CD14-positive monocyte (primary cell): ENCODE measurements around the gene MMRN2. TPM values are rescaled to one million over a fixed set of nuclear protein-coding genes. Genes with fewer than 3 reads are reported as not detected.
"Not testable (repeated sequence)": the region's sequence is repeated elsewhere in the genome, so short reads cannot be mapped to it uniquely, and the experiment has no call there.

Source experiments
- DNase-seq, 3 donors: peaks; one replicate each; pipeline ENCODE4 v3.0.0-alpha.2; 2011 to 2022
- H2AFZ ChIP-seq: 2 replicates; pipeline ENCODE4 v1.6.0; 2012; ENCODE audit warnings: mild to moderate bottlenecking, low read depth, low read length, inconsistent platforms; ENCODE audit not compliant: insufficient read depth, poor library complexity, severe bottlenecking
- H3K27ac ChIP-seq, 2 donors: 1 replicate in 1 of 2; 2 replicates in 1 of 2; pipeline ENCODE4 v1.5.1; 2012 to 2013; ENCODE audit warnings: low read length in 2 of 2, control low read depth in 1 of 2, inconsistent platforms in 1 of 2, low read depth in 1 of 2, mild to moderate bottlenecking in 1 of 2
- H3K27me3 ChIP-seq, 2 donors: one replicate each; pipeline versions ENCODE4 v1.6.0 to v1.6.1; 2011 to 2013; ENCODE audit warnings: low read length in 2 of 2; ENCODE audit not compliant: control insufficient read depth in 2 of 2, insufficient read depth in 2 of 2
- H3K36me3 ChIP-seq, 2 donors: replicated peaks in 1 of 2; 1 replicate in 1 of 2; 2 replicates in 1 of 2; pipeline versions ENCODE4 v1.5.1 to v1.6.1; 2012 to 2013; ENCODE audit warnings: low read length in 2 of 2, control low read depth in 1 of 2, inconsistent platforms in 1 of 2, mild to moderate bottlenecking in 1 of 2; ENCODE audit not compliant: insufficient read depth in 2 of 2, control insufficient read depth in 1 of 2
- H3K4me1 ChIP-seq, 2 donors: 1 replicate in 1 of 2; 2 replicates in 1 of 2; pipeline versions ENCODE4 v1.5.1 to v1.6.1; 2012 to 2013; ENCODE audit warnings: low read length in 2 of 2, control low read depth in 1 of 2, inconsistent platforms in 1 of 2, mild to moderate bottlenecking in 1 of 2, moderate library complexity in 1 of 2; ENCODE audit not compliant: insufficient read depth in 2 of 2, control insufficient read depth in 1 of 2
- H3K4me2 ChIP-seq: replicated peaks from 2 replicates; pipeline ENCODE3; 2012; ENCODE audit warnings: low read length, moderate library complexity, mild to moderate bottlenecking; ENCODE audit not compliant: poor library complexity, severe bottlenecking; ENCODE audit errors: extremely low read depth
- H3K4me3 ChIP-seq, 3 experiments: fragments of 200-600 bp in 1 of 3; sonication (generic) in 1 of 3; replicated peaks in 1 of 3; 1 replicate in 2 of 3; 2 replicates in 1 of 3; pipeline ENCODE4 v1.5.1; 2011 to 2013; ENCODE audit warnings: low read length in 3 of 3, mild to moderate bottlenecking in 3 of 3, control low read depth in 2 of 3, low read depth in 2 of 3, inconsistent platforms in 1 of 3, moderate library complexity in 1 of 3
- H3K79me2 ChIP-seq: 2 replicates; pipeline ENCODE4 v1.6.0; 2012; ENCODE audit warnings: mild to moderate bottlenecking, control low read depth, inconsistent platforms, low read length, moderate library complexity; ENCODE audit not compliant: insufficient read depth
- H3K9ac ChIP-seq: 2 replicates; pipeline ENCODE4 v1.6.0; 2017; ENCODE audit warnings: low read length, mild to moderate bottlenecking; ENCODE audit not compliant: insufficient read depth, poor library complexity, severe bottlenecking
- H3K9me3 ChIP-seq, 2 donors: replicated peaks in 1 of 2; 1 replicate in 1 of 2; 2 replicates in 1 of 2; pipeline versions ENCODE4 v1.5.1 to v1.6.1; 2012 to 2013; ENCODE audit warnings: low read length in 2 of 2, control low read depth in 1 of 2; ENCODE audit not compliant: control insufficient read depth in 1 of 2, insufficient read depth in 1 of 2
- H4K20me1 ChIP-seq: 2 replicates; pipeline ENCODE4 v1.6.0; 2012; ENCODE audit warnings: mild to moderate bottlenecking, low read length, control low read depth, moderate library complexity; ENCODE audit not compliant: insufficient read depth
- H3K27ac Mint-ChIP-seq, 7 donors: one replicate each; pipeline ENCODE4 v1.8.0; 2020; ENCODE audit warnings: mild to moderate bottlenecking in 7 of 7, mixed read lengths in 7 of 7, moderate library complexity in 6 of 7, inconsistent platforms in 2 of 7
- H3K27me3 Mint-ChIP-seq, 3 donors: one replicate each; pipeline ENCODE4 v1.8.0; 2021 to 2022; ENCODE audit warnings: low read depth in 3 of 3, mild to moderate bottlenecking in 3 of 3, mixed read lengths in 3 of 3, moderate library complexity in 3 of 3, inconsistent platforms in 1 of 3
- H3K36me3 Mint-ChIP-seq, 2 donors: one replicate each; pipeline ENCODE4 v1.8.0; 2020; ENCODE audit warnings: mixed read lengths in 2 of 2, inconsistent platforms in 1 of 2, mild to moderate bottlenecking in 1 of 2
- H3K4me1 Mint-ChIP-seq: one replicate; pipeline ENCODE4 v1.8.0; 2020; ENCODE audit warnings: mild to moderate bottlenecking, mixed read lengths
- H3K4me3 Mint-ChIP-seq, 2 donors: one replicate each; pipeline ENCODE4 v1.8.0; 2020; ENCODE audit warnings: mild to moderate bottlenecking in 2 of 2, mixed read lengths in 2 of 2, moderate library complexity in 1 of 2
- H3K9me3 Mint-ChIP-seq, 7 donors: one replicate each; pipeline ENCODE4 v1.8.0; 2020 to 2022; ENCODE audit warnings: mixed read lengths in 7 of 7, mild to moderate bottlenecking in 6 of 7, moderate library complexity in 6 of 7, inconsistent platforms in 2 of 7
- CTCF ChIP-seq: fragments of 200-600 bp; IDR thresholded peaks from one replicate; pipeline ENCODE4 v1.8.0; 2022; ENCODE audit warnings: antibody characterized with exemption, mild to moderate bottlenecking
- WGBS: methylation state at CpG from one replicate; pipeline ENCODE4 v1.1.5; 2013; ENCODE audit warnings: missing lambda C conversion rate; ENCODE audit not compliant: insufficient coverage; 5-methylcytosine and 5-hydroxymethylcytosine counted together
- intact Hi-C, 2 donors: fragments of 100-400 bp; cut with micrococcal nuclease; formaldehyde crosslinking; loops; one replicate each; pipeline versions ENCODE4 v1.15.0 to v1.15.1; 2023
- polyA plus RNA-seq, 3 donors: library from polyadenylated mRNA; depleted of rRNA in 1 of 3; unstranded in 2 of 3; stranded (reverse) in 1 of 3; fragments of 300-500 nt in 2 of 3; fragments of >200 nt in 1 of 3; fragmentation: Illumina TruSeq in 2 of 3; gene quantifications; 1 replicate in 2 of 3; 2 replicates in 1 of 3; pipeline ENCODE4 v1.2.3, GENCODE V29; 2012 to 2021

The MMRN2 gene
- polyA plus RNA-seq, 3 donors = 0.07 to 1.8 TPM; not detected in 1

GRCh38 chr10:87000491-87000890, 43.1 kb upstream of the MMRN2 start:
- Histone ChIP-seq H4K20me1 (no peaks in the 10 kb centered on the region), H3K4me2 (no peak overlapping the region), H3K4me1 (peaks cover 0 to 4% of the 10 kb centered on the region in 2 donors), H3K79me2 (no peaks in the 10 kb centered on the region), H3K9ac (no peak overlapping the region), H2AFZ (no peak overlapping the region), H3K9me3 (no peaks in the 10 kb centered on the region), H3K4me3 (no peak overlapping the region), H3K27ac (no peak overlapping the region), H3K36me3 (no peaks in the 10 kb centered on the region), H3K27me3 (no peaks in the 10 kb centered on the region)
- Mint-ChIP-seq H3K4me3 (no peak overlapping the region), H3K4me1 (peaks cover 10% of the 10 kb centered on the region), H3K36me3 (no peaks in the 10 kb centered on the region), H3K9me3 (no peaks in the 10 kb centered on the region), H3K27ac (peak overlapping the region in 1 of 7 donors; percentile 81), H3K27me3 (no peaks in the 10 kb centered on the region)
- peak; percentile 3 to 48 (median 27) for DNase-seq
- no peak for TF ChIP-seq CTCF
- WGBS = no CpG with 5 or more reads among the region's 3 CpGs
- intact Hi-C loops = no loop called here

- H3K4me3 ChIP-seq, H3K27me3 ChIP-seq, H3K27me3 Mint-ChIP-seq, H3K4me3 Mint-ChIP-seq, H2AFZ ChIP-seq, H3K4me1 ChIP-seq, H3K27ac ChIP-seq, H3K9me3 Mint-ChIP-seq, H3K9ac ChIP-seq, H4K20me1 ChIP-seq, H3K79me2 ChIP-seq, H3K36me3 Mint-ChIP-seq, H3K36me3 ChIP-seq, H3K9me3 ChIP-seq, intact Hi-C loops, H3K4me1 Mint-ChIP-seq, H3K4me2 ChIP-seq: not testable (repeated sequence)
- peak; percentile 47 to 81 (median 64) for DNase-seq
- no CpG with 5 or more reads among the region's 6 CpGs for WGBS
- H3K27ac Mint-ChIP-seq = peak overlapping the region in 4 of 7 donors; percentile 3 to 86 (median 70)
Observed at GRCh38 chr10:86999802-87000403, 42.5 kb upstream of the MMRN2 start.
